ENCODE results near the gene TACC2. TPM values are rescaled to one million over a fixed set of nuclear protein-coding genes. Genes with fewer than 3 reads are reported as not detected.

The TACC2 gene
- total RNA-seq, 6 experiments from 2014 or later = 16.2 to 21.1 (median 18.8) TPM

GRCh38 chr10:122122493-122122892, 133.5 kb downstream of the TACC2 start:
- H3K4me3 ChIP-seq = no peak overlapping the region
- TF ChIP-seq CTCF (IDR thresholded peaks at IDR 0.05) (no peak), POLR2A (IDR thresholded peaks at IDR 0.05) (no peak)
- H3K9me3 ChIP-seq = no peaks in the 10 kb centered on the region
- H3K27me3 ChIP-seq = no peaks in the 10 kb centered on the region
- peak in 2 of 4 donors; percentile 58 to 72 for ATAC-seq
- H3K4me1 ChIP-seq = no peaks in the 10 kb centered on the region
- no peak for DNase-seq
- no peak overlapping the region for H3K27ac ChIP-seq
- no peaks in the 10 kb centered on the region for H3K36me3 ChIP-seq
- WGBS (ENCODE audit: insufficient coverage, low coverage, low lambda C conversion rate, missing lambda C conversion rate) = 94% methylated on average over 6 of the region's 8 CpGs
- intact Hi-C loops (cut with DNase I) = no loop called here

GRCh38 chr10:122123186-122123585, 134.2 kb downstream of the TACC2 start:
- no peaks in the 10 kb centered on the region for H3K4me1 ChIP-seq
- TF ChIP-seq CTCF (IDR thresholded peaks at IDR 0.05) = no peak
- ATAC-seq (no peak), DNase-seq (no peak)
- intact Hi-C loops (cut with DNase I) = no loop called here
- H3K27me3 ChIP-seq = no peaks in the 10 kb centered on the region
- WGBS (ENCODE audit: insufficient coverage, low coverage, low lambda C conversion rate, missing lambda C conversion rate) = 56% methylated on average over 3 of the region's 8 CpGs
- H3K27ac ChIP-seq = no peak overlapping the region
- H3K36me3 ChIP-seq = no peaks in the 10 kb centered on the region
- no peak overlapping the region for H3K4me3 ChIP-seq
- no peaks in the 10 kb centered on the region for H3K9me3 ChIP-seq

- Histone ChIP-seq H3K27ac (no peak overlapping the region), H3K27me3 (no peaks in the 10 kb centered on the region), H3K4me1 (no peaks in the 10 kb centered on the region), H3K36me3 (no peaks in the 10 kb centered on the region), H3K4me3 (no peak overlapping the region), H3K9me3 (no peaks in the 10 kb centered on the region)
- ATAC-seq (no peak), DNase-seq (no peak)
- WGBS (ENCODE audit: insufficient coverage, low coverage, low lambda C conversion rate, missing lambda C conversion rate) = 80% methylated on average over 9 of the region's 9 CpGs
- TF ChIP-seq CTCF (IDR thresholded peaks at IDR 0.05) (no peak), POLR2A (IDR thresholded peaks at IDR 0.05) (no peak)
- intact Hi-C loops (cut with DNase I) = no loop called here
These were observed 135.4 kb downstream of the TACC2 start for GRCh38 chr10:122124342-122124741.

GRCh38 chr10:122124808-122125207, 135.8 kb downstream of the TACC2 start:
- 71% methylated on average over 7 of the region's 7 CpGs for WGBS (ENCODE audit: insufficient coverage, low coverage, low lambda C conversion rate, missing lambda C conversion rate)
- no peaks in the 10 kb centered on the region for H3K36me3 ChIP-seq
- DNase-seq (no peak), ATAC-seq (no peak)
- H3K27me3 ChIP-seq = no peaks in the 10 kb centered on the region
- TF ChIP-seq POLR2A (IDR thresholded peaks at IDR 0.05) = no peak
- no peak for TF ChIP-seq CTCF (IDR thresholded peaks at IDR 0.05)
- H3K4me3 ChIP-seq = no peak overlapping the region
- intact Hi-C loops (cut with DNase I) = no loop called here
- no peaks in the 10 kb centered on the region for H3K4me1 ChIP-seq
- no peak overlapping the region for H3K27ac ChIP-seq
- H3K9me3 ChIP-seq = no peaks in the 10 kb centered on the region
